Thoracic aorta (tissue), 2 donors: ENCODE data around the gene CCNH. TPM values are rescaled to one million over a fixed set of nuclear protein-coding genes. Genes with fewer than 3 reads are reported as not detected.

Experiments used
- ATAC-seq: fragments of 150-250 bp; one replicate; pipeline ENCODE4 v1.8.0; 2017; ENCODE audit warnings: low read depth; ENCODE audit not compliant: insufficient number of reproducible peaks, low FRiP score
- DNase-seq: peaks from one replicate; pipeline ENCODE4 v3.0.0-alpha.2; 2020; ENCODE audit warnings: low spot score
- H3K27ac ChIP-seq, 2 donors: fragments of 200-600 bp; sonication (generic); 1 replicate in 1 of 2; 2 replicates in 1 of 2; pipeline ENCODE4 v1.5.1; 2016; ENCODE audit warnings: mild to moderate bottlenecking in 2 of 2, moderate library complexity in 2 of 2
- H3K27me3 ChIP-seq: fragments of 200-600 bp; sonication (generic); replicated peaks from 2 replicates; pipeline ENCODE4 v1.6.0; 2016; ENCODE audit warnings: mild to moderate bottlenecking; ENCODE audit not compliant: insufficient read depth
- H3K36me3 ChIP-seq: fragments of 200-600 bp; sonication (generic); one replicate; pipeline ENCODE4 v1.5.1; 2016
- H3K4me1 ChIP-seq, 2 donors: fragments of 200-600 bp; sonication (generic); 1 replicate in 1 of 2; 2 replicates in 1 of 2; pipeline versions ENCODE4 v1.5.1 to v1.6.0; 2016; ENCODE audit warnings: low read depth in 2 of 2, mild to moderate bottlenecking in 1 of 2; ENCODE audit not compliant: control insufficient read depth in 1 of 2
- H3K4me3 ChIP-seq: fragments of 200-600 bp; sonication (generic); 2 replicates; pipeline ENCODE4 v1.5.1; 2016; ENCODE audit warnings: mild to moderate bottlenecking
- H3K9me3 ChIP-seq: fragments of 200-600 bp; sonication (generic); 2 replicates; pipeline ENCODE4 v1.5.1; 2016
- CTCF ChIP-seq: fragments of 200-600 bp; sonication (generic); IDR thresholded peaks from one replicate; pipeline ENCODE4 v1.5.1; 2019; ENCODE audit warnings: antibody characterized with exemption
- total RNA-seq, 2 donors: library from RNA; depleted of rRNA; stranded (reverse); fragments of >200 nt; gene quantifications; one replicate each; pipeline versions ENCODE4 v1.1.0 to v1.2.3, GENCODE V29; 2016

The CCNH gene
- total RNA-seq, 2 donors from 2014 or later, result 172 to 203 TPM

DNA sequence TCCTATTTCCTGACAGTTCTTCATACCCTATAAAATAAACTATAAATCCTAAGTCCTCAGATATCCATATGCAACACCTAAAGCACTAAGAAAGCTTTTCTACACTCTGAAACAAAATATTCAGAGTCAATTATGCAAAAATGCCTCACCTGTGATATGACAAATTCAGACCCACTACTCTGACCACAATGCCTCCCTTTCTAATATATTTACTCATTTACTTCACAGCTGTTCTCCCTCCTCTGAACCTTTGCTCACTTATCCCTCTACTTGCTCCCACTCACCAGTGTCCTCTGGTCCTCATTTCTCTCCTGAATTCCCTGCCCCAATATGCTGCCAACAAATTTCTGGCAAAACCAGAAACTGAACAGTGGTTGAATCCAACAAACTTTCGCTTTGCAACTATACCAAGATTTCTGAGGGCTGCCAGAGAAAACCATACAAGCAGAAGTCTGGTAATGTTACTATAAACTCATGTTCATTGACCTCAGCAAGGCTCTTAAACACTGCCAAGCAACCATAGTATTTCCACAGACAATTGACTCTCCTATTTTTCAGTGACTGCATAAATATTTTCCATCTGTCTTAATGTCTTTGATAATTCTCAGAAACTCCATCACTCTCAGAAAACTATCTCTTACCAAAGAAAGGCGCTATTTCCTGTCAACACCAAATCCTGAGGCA lies 7.1 kb downstream of the CCNH start:
- Histone ChIP-seq H3K27me3 (no peaks in the 10 kb centered on the region), H3K4me1 (peaks cover 2 to 8% of the 10 kb centered on the region in 2 donors), H3K36me3 (peaks cover 34% of the 10 kb centered on the region), H3K4me3 (no peak overlapping the region), H3K9me3 (no peaks in the 10 kb centered on the region), H3K27ac (no peak overlapping the region)
- ATAC-seq (no peak), DNase-seq (no peak)
- TF ChIP-seq CTCF, result no peak

GRCh38 chr5:87404359-87404758 lies 8.4 kb downstream of the CCNH start:
- H3K4me1 ChIP-seq, result peaks cover under 1 to 2% of the 10 kb centered on the region in 2 donors
- H3K27ac ChIP-seq, result no peak overlapping the region
- H3K9me3 ChIP-seq, result no peaks in the 10 kb centered on the region
- no peak overlapping the region for H3K4me3 ChIP-seq
- peaks cover 34% of the 10 kb centered on the region for H3K36me3 ChIP-seq
- no peaks in the 10 kb centered on the region for H3K27me3 ChIP-seq
- no peak for DNase-seq
- TF ChIP-seq CTCF, result no peak
- ATAC-seq, result no peak

- Histone ChIP-seq H3K4me1 (peaks cover 3 to 6% of the 10 kb centered on the region in 2 donors), H3K27ac (no peak overlapping the region), H3K27me3 (no peaks in the 10 kb centered on the region), H3K4me3 (no peak overlapping the region), H3K36me3 (peaks cover 34% of the 10 kb centered on the region), H3K9me3 (no peaks in the 10 kb centered on the region)
- TF ChIP-seq CTCF, result no peak
- ATAC-seq, result no peak
- no peak for DNase-seq
These were observed 8.8 kb downstream of the CCNH start for GRCh38 chr5:87403899-87404298.

DNA sequence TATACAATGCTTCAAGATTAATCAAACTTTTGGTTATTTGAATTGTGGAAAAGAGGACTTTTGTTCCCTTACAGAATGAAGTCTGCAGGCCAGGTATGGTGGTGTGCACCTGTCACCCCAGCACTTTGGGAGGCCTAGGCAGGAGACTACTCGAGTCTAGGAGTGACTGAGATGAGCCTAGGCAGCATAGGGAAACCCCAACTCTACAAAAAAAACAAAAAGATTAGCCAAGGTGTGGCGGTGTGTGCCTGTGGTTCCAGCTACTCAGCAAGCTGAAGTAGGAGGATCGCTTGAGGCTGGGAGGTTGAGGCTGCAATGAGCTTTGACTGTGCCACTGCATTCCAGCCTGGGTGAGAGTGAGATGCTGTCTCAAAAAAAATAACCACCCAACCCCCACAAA lies 9.3 kb downstream of the CCNH start:
- Histone ChIP-seq H3K4me3 (no peak overlapping the region), H3K9me3 (no peaks in the 10 kb centered on the region), H3K27me3 (no peaks in the 10 kb centered on the region), H3K27ac (no peak overlapping the region), H3K4me1 (peaks cover 3 to 7% of the 10 kb centered on the region in 2 donors), H3K36me3 (peaks cover 38% of the 10 kb centered on the region)
- ATAC-seq (no peak), DNase-seq (no peak)
- no peak for TF ChIP-seq CTCF

DNA sequence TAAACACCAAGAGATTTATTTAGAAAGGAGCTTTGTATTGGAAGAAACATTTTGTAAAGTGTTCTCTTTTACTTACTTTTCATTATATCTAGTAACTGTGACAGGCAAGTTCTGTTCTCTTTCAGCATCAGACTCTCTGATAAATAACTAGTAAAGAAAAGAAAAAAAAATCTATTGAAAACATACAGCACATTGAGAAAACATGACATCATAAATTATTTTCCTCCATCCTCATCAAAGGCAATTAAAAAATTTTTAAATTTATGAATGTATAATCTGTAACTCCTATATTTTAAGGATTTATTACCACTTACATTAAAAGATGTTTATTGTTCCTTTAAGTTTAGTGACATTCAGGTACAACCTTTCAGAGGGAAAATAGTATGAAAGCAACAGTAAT lies 11.1 kb downstream of the CCNH start:
- Histone ChIP-seq H3K4me3 (no peak overlapping the region), H3K27ac (no peak overlapping the region), H3K36me3 (peaks cover 34% of the 10 kb centered on the region), H3K4me1 (peaks cover 3 to 7% of the 10 kb centered on the region in 2 donors), H3K9me3 (no peaks in the 10 kb centered on the region), H3K27me3 (no peaks in the 10 kb centered on the region)
- no peak for TF ChIP-seq CTCF
- DNase-seq, result no peak
- ATAC-seq, result no peak
